ENCODE results near the gene SEMA6B.

DNA sequence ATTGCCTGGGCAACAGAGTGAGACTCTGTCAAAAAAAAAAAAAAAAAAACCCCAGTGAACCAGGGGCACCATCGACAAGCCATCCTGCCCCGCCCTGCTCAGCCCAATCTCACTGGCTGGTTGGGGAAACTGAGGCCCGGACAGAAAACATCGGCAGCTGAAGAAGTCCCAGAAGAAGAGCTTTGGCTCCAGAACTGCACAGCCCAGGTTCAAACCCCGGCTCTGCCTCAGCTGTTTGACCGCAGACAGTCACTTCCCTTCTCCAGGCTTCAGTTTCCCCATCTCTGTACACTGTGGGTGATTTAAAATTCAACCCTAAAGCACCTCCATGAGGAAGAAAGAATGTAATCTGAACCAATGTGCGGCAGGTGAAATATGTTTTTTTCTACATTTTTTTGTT, 9.4 kb upstream of the SEMA6B start:
- TF ChIP-seq POLR2A (IDR thresholded peaks at IDR 0.05) (no peak), CTCF (IDR thresholded peaks at IDR 0.05) (no peak)

Measured in heart left ventricle (tissue), 13 donors.